Neural progenitor cell (in vitro differentiated cells): ENCODE measurements around the gene NOXA1. TPM values are rescaled to one million over a fixed set of nuclear protein-coding genes. Genes with fewer than 3 reads are reported as not detected.
"Not testable (repeated sequence)": the region's sequence is repeated elsewhere in the genome, so short reads cannot be mapped to it uniquely, and the experiment has no call there.

ENCODE experiments used
- DNase-seq: peaks from one replicate; pipeline ENCODE4 v3.0.0-alpha.2; 2016; ENCODE audit warnings: low spot score
- H2AFZ ChIP-seq: fragments of 200-600 bp; sonication (generic); replicated peaks from 2 replicates; pipeline ENCODE4 v1.6.1; 2016; ENCODE audit warnings: antibody characterized with exemption
- H3F3A ChIP-seq: fragments of 200-600 bp; sonication (generic); 2 replicates; pipeline ENCODE4 v1.6.1; 2016; ENCODE audit warnings: antibody characterized with exemption, low read depth
- H3K27ac ChIP-seq: fragments of 200-600 bp; sonication (generic); 2 replicates; pipeline ENCODE4 v1.5.1; 2016; ENCODE audit warnings: mild to moderate bottlenecking
- H3K27me3 ChIP-seq: fragments of 200-600 bp; sonication (generic); 2 replicates; pipeline ENCODE4 v1.6.1; 2016; ENCODE audit warnings: mild to moderate bottlenecking, moderate library complexity
- H3K36me3 ChIP-seq: fragments of 200-600 bp; sonication (generic); 2 replicates; pipeline ENCODE4 v1.5.1; 2016
- H3K4me1 ChIP-seq: fragments of 200-600 bp; sonication (generic); 2 replicates; pipeline ENCODE4 v1.6.1; 2016; ENCODE audit warnings: mixed run types
- H3K4me2 ChIP-seq: fragments of 200-600 bp; sonication (generic); 2 replicates; pipeline ENCODE4 v1.6.1; 2016
- H3K4me3 ChIP-seq: fragments of 200-600 bp; sonication (generic); 2 replicates; pipeline ENCODE4 v1.5.1; 2016
- H3K79me2 ChIP-seq: fragments of 200-600 bp; sonication (generic); 2 replicates; pipeline ENCODE4 v1.6.1; 2016; ENCODE audit warnings: low read depth
- H3K9ac ChIP-seq: fragments of 200-600 bp; sonication (generic); 2 replicates; pipeline ENCODE4 v1.6.1; 2016
- H3K9me3 ChIP-seq: fragments of 200-600 bp; sonication (generic); 2 replicates; pipeline ENCODE4 v1.5.1; 2016; ENCODE audit warnings: low read depth
- H4K20me1 ChIP-seq: fragments of 200-600 bp; sonication (generic); 2 replicates; pipeline ENCODE4 v1.6.1; 2016; ENCODE audit warnings: low read depth
- H3K27ac Mint-ChIP-seq: 3 replicates; pipeline ENCODE4 v1.8.0; 2021; ENCODE audit warnings: mixed read lengths
- H3K27me3 Mint-ChIP-seq: 2 replicates; pipeline ENCODE4 v1.8.0; 2022; ENCODE audit warnings: low read depth, mild to moderate bottlenecking, inconsistent platforms, moderate library complexity, mixed read lengths; ENCODE audit not compliant: insufficient read depth
- H3K36me3 Mint-ChIP-seq: 3 replicates; pipeline ENCODE4 v1.8.0; 2021; ENCODE audit warnings: mixed read lengths
- H3K4me1 Mint-ChIP-seq: 3 replicates; pipeline ENCODE4 v1.8.0; 2021; ENCODE audit warnings: mixed read lengths
- H3K4me3 Mint-ChIP-seq: 3 replicates; pipeline ENCODE4 v1.8.0; 2021; ENCODE audit warnings: mild to moderate bottlenecking, moderate library complexity, mixed read lengths
- H3K9me3 Mint-ChIP-seq: 3 replicates; pipeline ENCODE4 v1.8.0; 2020; ENCODE audit warnings: mixed read lengths
- EZH2 ChIP-seq: fragments of 200-600 bp; sonication (generic); IDR thresholded peaks from 2 replicates; pipeline ENCODE4 v1.6.1; 2017; ENCODE audit warnings: antibody characterized with exemption, mild to moderate bottlenecking, moderate library complexity
- EZH2phosphoT487 ChIP-seq: fragments of 200-600 bp; sonication (generic); IDR thresholded peaks from 2 replicates; pipeline ENCODE4 v1.6.1; 2017; ENCODE audit warnings: antibody characterized with exemption
- total RNA-seq: library from RNA; depleted of rRNA; stranded (reverse); fragments of >200 nt; gene quantifications from 2 replicates; pipeline ENCODE4 v1.2.3, GENCODE V29; 2015; ENCODE audit warnings: low replicate concordance
- TF ChIP-seq, protein P1 (sequence below): fragments of 200-600 bp; sonication (generic); IDR thresholded peaks from 2 replicates; pipeline ENCODE4 v1.5.1; 2017; ENCODE audit warnings: antibody characterized with exemption, mild to moderate bottlenecking

The NOXA1 gene
- total RNA-seq, 1 donor from 2014 or later = 0.39 TPM

DNA sequence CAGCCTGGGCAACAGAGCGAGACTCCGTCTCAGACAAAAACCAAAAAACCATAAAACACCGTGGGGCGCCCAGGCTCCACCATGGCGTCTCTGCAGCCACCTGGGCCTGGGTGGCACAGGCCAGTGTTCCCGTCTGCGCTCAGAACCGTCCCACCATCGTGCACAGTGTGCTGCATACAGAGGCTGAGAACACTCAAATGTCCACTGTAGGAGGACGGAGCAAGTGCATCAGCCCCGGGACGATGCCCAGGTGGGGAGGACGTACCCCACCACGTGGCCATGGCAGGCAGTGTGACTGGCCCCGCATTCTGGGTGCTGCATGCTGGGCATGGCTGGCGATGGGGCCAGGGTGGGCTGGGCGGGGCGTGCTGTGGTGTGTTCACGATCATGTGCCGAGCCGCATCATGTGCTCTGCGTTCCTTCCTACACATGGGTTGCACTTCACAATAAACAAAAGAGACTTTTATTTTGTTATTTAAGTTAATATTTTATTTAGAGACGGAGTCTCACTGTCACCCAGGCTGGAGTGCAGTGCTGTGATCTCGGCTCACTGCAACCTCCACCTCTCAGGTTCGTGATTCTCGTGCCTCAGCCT is 38.0 kb upstream of the NOXA1 start:
- Histone ChIP-seq H3K9me3 (no peaks in the 10 kb centered on the region), H3K36me3 (no peaks in the 10 kb centered on the region), H3K27ac (no peak overlapping the region), H3K27me3 (no peaks in the 10 kb centered on the region), H4K20me1 (no peaks in the 10 kb centered on the region), H2AFZ (no peak overlapping the region), H3K4me3 (no peak overlapping the region), H3K4me2 (no peak overlapping the region), H3K79me2 (no peaks in the 10 kb centered on the region), H3K9ac (no peak overlapping the region), H3K4me1 (no peaks in the 10 kb centered on the region), H3F3A (no peaks in the 10 kb centered on the region)
- H3K36me3 Mint-ChIP-seq = no peaks in the 10 kb centered on the region
- H3K4me3 Mint-ChIP-seq = no peak overlapping the region
- H3K4me1 Mint-ChIP-seq = peaks cover 19% of the 10 kb centered on the region
- no peaks in the 10 kb centered on the region for H3K27me3 Mint-ChIP-seq
- DNase-seq = no peak
- TF ChIP-seq EZH2phosphoT487 = no peak
- TF ChIP-seq, protein P1, sequence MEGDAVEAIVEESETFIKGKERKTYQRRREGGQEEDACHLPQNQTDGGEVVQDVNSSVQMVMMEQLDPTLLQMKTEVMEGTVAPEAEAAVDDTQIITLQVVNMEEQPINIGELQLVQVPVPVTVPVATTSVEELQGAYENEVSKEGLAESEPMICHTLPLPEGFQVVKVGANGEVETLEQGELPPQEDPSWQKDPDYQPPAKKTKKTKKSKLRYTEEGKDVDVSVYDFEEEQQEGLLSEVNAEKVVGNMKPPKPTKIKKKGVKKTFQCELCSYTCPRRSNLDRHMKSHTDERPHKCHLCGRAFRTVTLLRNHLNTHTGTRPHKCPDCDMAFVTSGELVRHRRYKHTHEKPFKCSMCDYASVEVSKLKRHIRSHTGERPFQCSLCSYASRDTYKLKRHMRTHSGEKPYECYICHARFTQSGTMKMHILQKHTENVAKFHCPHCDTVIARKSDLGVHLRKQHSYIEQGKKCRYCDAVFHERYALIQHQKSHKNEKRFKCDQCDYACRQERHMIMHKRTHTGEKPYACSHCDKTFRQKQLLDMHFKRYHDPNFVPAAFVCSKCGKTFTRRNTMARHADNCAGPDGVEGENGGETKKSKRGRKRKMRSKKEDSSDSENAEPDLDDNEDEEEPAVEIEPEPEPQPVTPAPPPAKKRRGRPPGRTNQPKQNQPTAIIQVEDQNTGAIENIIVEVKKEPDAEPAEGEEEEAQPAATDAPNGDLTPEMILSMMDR = no peak
- TF ChIP-seq EZH2 = no peak
- H3K27ac Mint-ChIP-seq = no peak overlapping the region
- H3K9me3 Mint-ChIP-seq = no peaks in the 10 kb centered on the region

GRCh38 chr9:137386507-137387113 is 36.6 kb upstream of the NOXA1 start:
- H3K9ac ChIP-seq, H3K4me3 ChIP-seq, H3K36me3 ChIP-seq, H3K27me3 ChIP-seq, DNase-seq, H3K4me2 ChIP-seq, H3F3A ChIP-seq, H3K27me3 Mint-ChIP-seq, H3K9me3 ChIP-seq, H3K9me3 Mint-ChIP-seq, H4K20me1 ChIP-seq, H3K36me3 Mint-ChIP-seq, H3K27ac Mint-ChIP-seq, H3K4me3 Mint-ChIP-seq, H2AFZ ChIP-seq, H3K27ac ChIP-seq, H3K4me1 ChIP-seq, H3K79me2 ChIP-seq: not testable (repeated sequence)
- H3K4me1 Mint-ChIP-seq = peaks cover 22% of the 10 kb centered on the region

GRCh38 chr9:137387114-137387890 is 35.9 kb upstream of the NOXA1 start:
- DNase-seq = peak; percentile 1
- Mint-ChIP-seq H3K9me3 (no peaks in the 10 kb centered on the region), H3K27me3 (no peaks in the 10 kb centered on the region), H3K27ac (no peak overlapping the region), H3K4me1 (peaks cover 18% of the 10 kb centered on the region), H3K36me3 (peaks cover 3% of the 10 kb centered on the region), H3K4me3 (no peak overlapping the region)
- no peaks in the 10 kb centered on the region for H4K20me1 ChIP-seq
- TF ChIP-seq, protein P1 = no peak
- TF ChIP-seq EZH2 = no peak
- TF ChIP-seq EZH2phosphoT487 = no peak
- H3K36me3 ChIP-seq = no peaks in the 10 kb centered on the region
- no peak overlapping the region for H3K9ac ChIP-seq
- no peak overlapping the region for H3K4me3 ChIP-seq
- no peaks in the 10 kb centered on the region for H3K9me3 ChIP-seq
- H3K4me2 ChIP-seq = no peak overlapping the region
- no peak overlapping the region for H2AFZ ChIP-seq
- no peaks in the 10 kb centered on the region for H3K27me3 ChIP-seq
- no peak overlapping the region for H3K27ac ChIP-seq
- H3K4me1 ChIP-seq = no peaks in the 10 kb centered on the region
- no peaks in the 10 kb centered on the region for H3F3A ChIP-seq
- no peaks in the 10 kb centered on the region for H3K79me2 ChIP-seq
